Measurements from ENCODE around the gene ITM2B. TPM values are rescaled to one million over a fixed set of nuclear protein-coding genes. Genes with fewer than 3 reads are reported as not detected.
"Not testable (repeated sequence)": the region's sequence is repeated elsewhere in the genome, so short reads cannot be mapped to it uniquely, and the experiment has no call there.

ITM2B gene
- total RNA-seq, 1 donor from 2014 or later: 236 TPM

- Mint-ChIP-seq H3K4me1 (ENCODE audit: low read depth, unreplicated experiment) (peaks cover 28% of the 10 kb centered on the region), H3K4me3 (ENCODE audit: unreplicated experiment) (peak overlapping the region; percentile 93), H3K9me3 (ENCODE audit: unreplicated experiment) (peaks cover 14% of the 10 kb centered on the region), H3K27ac (ENCODE audit: unreplicated experiment) (peak overlapping the region; percentile 97), H3K36me3 (ENCODE audit: unreplicated experiment) (no peaks in the 10 kb centered on the region), H3K27me3 (ENCODE audit: unreplicated experiment) (peaks cover 4% of the 10 kb centered on the region)
- no peak for TF ChIP-seq CTCF (IDR thresholded peaks at IDR 0.05; ENCODE audit: partially characterized antibody, unreplicated experiment)
- DNase-seq: no peak
Observed at GRCh38 chr13:48233889-48234488, 983 bp downstream of the ITM2B start.

- Mint-ChIP-seq H3K36me3 (ENCODE audit: unreplicated experiment) (no peaks in the 10 kb centered on the region), H3K4me3 (ENCODE audit: unreplicated experiment) (peak overlapping the region; percentile 93), H3K27ac (ENCODE audit: unreplicated experiment) (peak overlapping the region; percentile 97), H3K27me3 (ENCODE audit: unreplicated experiment) (peaks cover 4% of the 10 kb centered on the region), H3K9me3 (ENCODE audit: unreplicated experiment) (peaks cover 14% of the 10 kb centered on the region), H3K4me1 (ENCODE audit: low read depth, unreplicated experiment) (peaks cover 28% of the 10 kb centered on the region)
- no peak for DNase-seq
- TF ChIP-seq CTCF (IDR thresholded peaks at IDR 0.05; ENCODE audit: partially characterized antibody, unreplicated experiment): no peak
Observed at GRCh38 chr13:48234566-48235340, 1.7 kb downstream of the ITM2B start.

- H3K4me1 Mint-ChIP-seq (ENCODE audit: low read depth, unreplicated experiment): peaks cover 28% of the 10 kb centered on the region
- TF ChIP-seq CTCF (IDR thresholded peaks at IDR 0.05; ENCODE audit: partially characterized antibody, unreplicated experiment): no peak
- H3K27ac Mint-ChIP-seq (ENCODE audit: unreplicated experiment): peak overlapping the region; percentile 97
- DNase-seq: peak; percentile 31
- H3K9me3 Mint-ChIP-seq (ENCODE audit: unreplicated experiment): peaks cover 14% of the 10 kb centered on the region
- no peaks in the 10 kb centered on the region for H3K36me3 Mint-ChIP-seq (ENCODE audit: unreplicated experiment)
- H3K27me3 Mint-ChIP-seq (ENCODE audit: unreplicated experiment): peaks cover 4% of the 10 kb centered on the region
- H3K4me3 Mint-ChIP-seq (ENCODE audit: unreplicated experiment): peak overlapping the region; percentile 93
Observed at GRCh38 chr13:48235341-48236135, 2.5 kb downstream of the ITM2B start.

GRCh38 chr13:48236528-48237353, 3.7 kb downstream of the ITM2B start:
- peak overlapping the region; percentile 93 for H3K4me3 Mint-ChIP-seq (ENCODE audit: unreplicated experiment)
- no peak for DNase-seq
- H3K4me1 Mint-ChIP-seq (ENCODE audit: low read depth, unreplicated experiment): peaks cover 28% of the 10 kb centered on the region
- H3K36me3 Mint-ChIP-seq (ENCODE audit: unreplicated experiment): no peaks in the 10 kb centered on the region
- H3K9me3 Mint-ChIP-seq (ENCODE audit: unreplicated experiment): peaks cover 14% of the 10 kb centered on the region
- TF ChIP-seq CTCF (IDR thresholded peaks at IDR 0.05; ENCODE audit: partially characterized antibody, unreplicated experiment): no peak
- H3K27ac Mint-ChIP-seq (ENCODE audit: unreplicated experiment): peak overlapping the region; percentile 76
- peaks cover 5% of the 10 kb centered on the region for H3K27me3 Mint-ChIP-seq (ENCODE audit: unreplicated experiment)

- not testable (repeated sequence) for H3K9me3 Mint-ChIP-seq (ENCODE audit: unreplicated experiment); H3K27ac Mint-ChIP-seq (ENCODE audit: unreplicated experiment); H3K36me3 Mint-ChIP-seq (ENCODE audit: unreplicated experiment); H3K4me3 Mint-ChIP-seq (ENCODE audit: unreplicated experiment); DNase-seq; H3K27me3 Mint-ChIP-seq (ENCODE audit: unreplicated experiment)
- peaks cover 25% of the 10 kb centered on the region for H3K4me1 Mint-ChIP-seq (ENCODE audit: low read depth, unreplicated experiment)
Observed at GRCh38 chr13:48239369-48239768, 6.4 kb downstream of the ITM2B start.
